ENCODE results near the gene DENND2A.

The DENND2A gene, protein sequence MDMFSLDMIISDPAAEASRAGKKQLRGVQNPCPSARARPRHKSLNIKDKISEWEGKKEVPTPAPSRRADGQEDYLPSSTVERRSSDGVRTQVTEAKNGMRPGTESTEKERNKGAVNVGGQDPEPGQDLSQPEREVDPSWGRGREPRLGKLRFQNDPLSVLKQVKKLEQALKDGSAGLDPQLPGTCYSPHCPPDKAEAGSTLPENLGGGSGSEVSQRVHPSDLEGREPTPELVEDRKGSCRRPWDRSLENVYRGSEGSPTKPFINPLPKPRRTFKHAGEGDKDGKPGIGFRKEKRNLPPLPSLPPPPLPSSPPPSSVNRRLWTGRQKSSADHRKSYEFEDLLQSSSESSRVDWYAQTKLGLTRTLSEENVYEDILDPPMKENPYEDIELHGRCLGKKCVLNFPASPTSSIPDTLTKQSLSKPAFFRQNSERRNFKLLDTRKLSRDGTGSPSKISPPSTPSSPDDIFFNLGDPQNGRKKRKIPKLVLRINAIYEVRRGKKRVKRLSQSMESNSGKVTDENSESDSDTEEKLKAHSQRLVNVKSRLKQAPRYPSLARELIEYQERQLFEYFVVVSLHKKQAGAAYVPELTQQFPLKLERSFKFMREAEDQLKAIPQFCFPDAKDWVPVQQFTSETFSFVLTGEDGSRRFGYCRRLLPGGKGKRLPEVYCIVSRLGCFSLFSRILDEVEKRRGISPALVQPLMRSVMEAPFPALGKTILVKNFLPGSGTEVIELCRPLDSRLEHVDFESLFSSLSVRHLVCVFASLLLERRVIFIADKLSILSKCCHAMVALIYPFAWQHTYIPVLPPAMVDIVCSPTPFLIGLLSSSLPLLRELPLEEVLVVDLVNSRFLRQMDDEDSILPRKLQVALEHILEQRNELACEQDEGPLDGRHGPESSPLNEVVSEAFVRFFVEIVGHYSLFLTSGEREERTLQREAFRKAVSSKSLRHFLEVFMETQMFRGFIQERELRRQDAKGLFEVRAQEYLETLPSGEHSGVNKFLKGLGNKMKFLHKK

DNA sequence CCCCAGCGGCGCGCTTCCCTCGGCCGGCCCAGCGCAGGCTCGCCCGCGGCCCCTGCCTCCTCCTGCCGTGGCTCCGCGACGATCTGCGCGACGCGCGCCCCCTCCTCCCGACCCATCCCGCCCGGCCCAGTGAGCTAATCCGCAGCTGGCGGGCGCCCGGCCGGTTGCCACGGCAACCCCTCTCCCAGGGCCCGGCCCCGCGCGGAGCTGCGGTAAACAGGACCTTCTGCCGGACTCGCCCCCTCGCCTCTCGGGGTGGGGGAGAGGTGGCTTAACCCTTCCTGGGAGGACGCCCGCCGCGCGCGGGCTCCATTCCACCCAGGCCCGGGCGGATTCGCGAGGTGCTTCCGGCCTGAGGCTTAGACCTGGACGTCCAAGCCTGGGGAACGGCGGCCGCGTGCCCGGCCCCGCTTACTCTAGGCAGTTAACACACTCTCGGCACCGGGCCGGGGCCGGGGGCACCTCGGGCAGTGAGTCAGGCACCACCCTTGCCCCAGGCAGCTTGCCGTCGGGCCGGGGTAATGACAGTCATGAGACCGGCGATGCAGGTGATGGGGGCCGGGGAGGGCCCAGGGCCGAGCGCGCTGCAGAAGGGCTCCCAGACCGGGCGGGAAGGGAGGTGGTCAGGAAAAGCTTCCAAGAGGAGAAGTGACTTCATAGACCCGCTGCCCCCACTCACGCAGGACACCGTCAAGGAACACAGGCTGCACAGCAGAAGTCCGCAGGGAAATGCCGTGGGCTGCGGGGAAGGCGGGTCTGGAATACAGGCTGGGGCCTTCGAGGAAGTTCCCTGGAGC lies at the start of gene DENND2A:
Gene DENND2A, minus strand, starts transcription at position 87 of the 797 bp plus-strand sequence. CDS start 38,416 bp downstream, outside the sequence.
- H3K4me3 ChIP-seq (ENCODE audit: low read length in 2 of 2) = peak within 1 kb of the TSS; percentile 79 to 81
- peak within 1 kb of the TSS; percentile 62 for H3K27ac ChIP-seq (ENCODE audit: low read length)
- no peaks in the 10 kb centered on the region for H3K27me3 ChIP-seq (ENCODE audit: control insufficient read depth in 1 of 2, insufficient read depth in 2 of 2, low read length in 2 of 2)
- H3K36me3 ChIP-seq (ENCODE audit: control insufficient read depth in 2 of 2, insufficient read depth in 2 of 2, low read length in 2 of 2) = no peaks in the 10 kb centered on the region
- H3K9ac ChIP-seq (ENCODE audit: low read length in 2 of 2) = peak within 1 kb of the TSS; percentile 42 to 63
- peaks cover 38% of the 10 kb centered on the region for H3K4me1 ChIP-seq (ENCODE audit: control insufficient read depth, insufficient read depth, low read length)
- no peaks in the 10 kb centered on the region for H3K9me3 ChIP-seq (ENCODE audit: control insufficient read depth in 2 of 2, low read length in 2 of 2)

DNA sequence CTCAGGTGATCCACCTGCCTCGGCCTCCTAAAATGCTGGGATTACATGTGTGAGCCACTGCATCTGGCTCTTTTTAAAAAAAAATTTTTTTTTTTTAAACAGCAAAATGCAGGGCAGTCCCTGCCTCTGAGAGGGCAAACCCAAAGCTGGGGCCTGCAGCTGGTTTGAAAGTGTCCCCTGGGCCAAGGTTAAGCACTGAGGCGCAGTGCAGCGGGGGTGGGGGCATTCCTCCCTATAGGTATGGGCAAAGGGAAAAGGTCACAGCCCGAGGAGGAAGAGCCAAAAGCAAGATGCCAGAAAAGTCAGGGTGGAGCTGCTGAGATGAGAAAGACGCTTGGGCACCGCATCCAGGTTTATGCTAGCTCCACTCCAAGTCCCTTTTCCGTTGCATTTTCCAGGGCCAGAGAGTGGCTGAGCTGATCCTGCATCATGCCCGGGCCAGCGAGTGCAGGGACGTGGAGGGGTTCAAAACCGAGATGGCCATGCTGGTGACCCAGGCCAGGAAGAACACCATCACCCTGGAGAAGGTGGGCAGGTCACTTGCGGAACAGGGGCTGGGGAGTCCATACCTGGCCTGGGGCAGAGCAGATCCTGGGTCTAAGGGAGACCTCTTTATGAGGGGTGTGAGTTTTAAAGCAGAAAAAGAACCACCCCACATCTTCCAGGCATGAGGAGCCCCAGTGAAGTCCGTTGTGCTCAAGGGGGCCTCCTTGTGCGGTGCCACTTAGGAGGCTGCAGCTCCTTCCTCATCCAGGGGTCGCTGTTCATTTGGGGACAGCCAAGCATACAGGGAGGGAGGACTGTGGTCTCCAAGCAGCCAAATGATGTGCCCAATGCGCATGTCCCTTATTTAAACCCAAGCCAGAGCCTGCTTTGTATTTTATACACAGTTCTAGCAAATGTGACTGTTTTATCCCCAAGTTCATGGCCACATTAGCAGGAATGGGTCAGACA lies 48.9 kb upstream of the DENND2A start:
- no peak overlapping the region for H3K9ac ChIP-seq (ENCODE audit: low read length in 2 of 2)
- H3K27ac ChIP-seq (ENCODE audit: low read length) = no peak overlapping the region
- peaks cover 14 to 25% of the 10 kb centered on the region in 2 donors for H3K36me3 ChIP-seq (ENCODE audit: control insufficient read depth in 2 of 2, insufficient read depth in 2 of 2, low read length in 2 of 2)
- no peaks in the 10 kb centered on the region for H3K4me1 ChIP-seq (ENCODE audit: control insufficient read depth, insufficient read depth, low read length)
- no peak overlapping the region for H3K4me3 ChIP-seq (ENCODE audit: low read length in 2 of 2)
- H3K27me3 ChIP-seq (ENCODE audit: control insufficient read depth in 1 of 2, insufficient read depth in 2 of 2, low read length in 2 of 2) = no peaks in the 10 kb centered on the region
- no peaks in the 10 kb centered on the region for H3K9me3 ChIP-seq (ENCODE audit: control insufficient read depth in 2 of 2, low read length in 2 of 2)

DNA sequence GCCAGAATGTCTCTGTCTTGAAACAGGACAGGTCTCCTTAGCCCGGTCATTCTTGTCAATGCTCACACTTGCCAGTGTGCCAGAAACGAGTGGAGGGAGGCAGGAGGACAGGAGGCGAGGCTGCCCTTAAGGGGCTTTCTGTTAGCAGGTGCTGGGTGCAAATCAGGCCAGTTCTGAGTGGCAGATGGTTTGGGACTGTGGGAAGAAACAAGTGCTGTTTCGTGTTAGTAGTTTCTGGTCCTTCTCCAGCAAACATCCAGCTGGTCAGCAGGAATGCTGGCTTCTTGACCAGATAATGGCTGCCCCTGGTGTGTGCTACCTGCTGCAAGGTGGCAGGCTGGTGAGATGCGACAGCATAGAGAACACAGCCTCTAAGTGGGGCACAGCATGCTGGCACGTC lies 47.7 kb upstream of the DENND2A start:
- Histone ChIP-seq H3K9ac (ENCODE audit: low read length in 2 of 2) (no peak overlapping the region), H3K27ac (ENCODE audit: low read length) (no peak overlapping the region), H3K4me3 (ENCODE audit: low read length in 2 of 2) (no peak overlapping the region), H3K9me3 (ENCODE audit: control insufficient read depth in 2 of 2, low read length in 2 of 2) (no peaks in the 10 kb centered on the region), H3K4me1 (ENCODE audit: control insufficient read depth, insufficient read depth, low read length) (no peaks in the 10 kb centered on the region), H3K36me3 (ENCODE audit: control insufficient read depth in 2 of 2, insufficient read depth in 2 of 2, low read length in 2 of 2) (peaks cover 17 to 31% of the 10 kb centered on the region in 2 donors), H3K27me3 (ENCODE audit: control insufficient read depth in 1 of 2, insufficient read depth in 2 of 2, low read length in 2 of 2) (no peaks in the 10 kb centered on the region)

DNA sequence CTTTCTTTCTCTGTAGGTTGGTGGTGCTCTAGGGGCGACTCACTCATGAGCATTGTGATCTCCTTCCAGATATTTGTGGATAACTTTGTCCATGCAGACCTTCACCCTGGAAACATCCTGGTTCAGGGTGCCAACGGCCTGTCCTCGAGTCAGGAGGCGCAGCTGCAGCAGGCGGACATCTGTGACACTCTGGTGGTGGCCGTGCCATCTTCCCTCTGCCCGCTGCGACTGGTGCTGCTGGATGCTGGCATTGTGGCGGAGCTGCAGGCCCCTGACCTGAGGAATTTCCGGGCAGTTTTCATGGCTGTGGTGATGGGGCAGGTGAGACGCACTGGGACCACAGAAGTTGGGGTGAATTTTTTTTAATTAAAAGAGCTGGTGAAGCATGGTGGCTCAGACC lies 46.3 kb upstream of the DENND2A start:
- peaks cover 21 to 37% of the 10 kb centered on the region in 2 donors for H3K36me3 ChIP-seq (ENCODE audit: control insufficient read depth in 2 of 2, insufficient read depth in 2 of 2, low read length in 2 of 2)
- no peaks in the 10 kb centered on the region for H3K9me3 ChIP-seq (ENCODE audit: control insufficient read depth in 2 of 2, low read length in 2 of 2)
- H3K27ac ChIP-seq (ENCODE audit: low read length) = no peak overlapping the region
- no peaks in the 10 kb centered on the region for H3K4me1 ChIP-seq (ENCODE audit: control insufficient read depth, insufficient read depth, low read length)
- H3K4me3 ChIP-seq (ENCODE audit: low read length in 2 of 2) = no peak overlapping the region
- H3K9ac ChIP-seq (ENCODE audit: low read length in 2 of 2) = no peak overlapping the region
- H3K27me3 ChIP-seq (ENCODE audit: control insufficient read depth in 1 of 2, insufficient read depth in 2 of 2, low read length in 2 of 2) = no peaks in the 10 kb centered on the region

DNA sequence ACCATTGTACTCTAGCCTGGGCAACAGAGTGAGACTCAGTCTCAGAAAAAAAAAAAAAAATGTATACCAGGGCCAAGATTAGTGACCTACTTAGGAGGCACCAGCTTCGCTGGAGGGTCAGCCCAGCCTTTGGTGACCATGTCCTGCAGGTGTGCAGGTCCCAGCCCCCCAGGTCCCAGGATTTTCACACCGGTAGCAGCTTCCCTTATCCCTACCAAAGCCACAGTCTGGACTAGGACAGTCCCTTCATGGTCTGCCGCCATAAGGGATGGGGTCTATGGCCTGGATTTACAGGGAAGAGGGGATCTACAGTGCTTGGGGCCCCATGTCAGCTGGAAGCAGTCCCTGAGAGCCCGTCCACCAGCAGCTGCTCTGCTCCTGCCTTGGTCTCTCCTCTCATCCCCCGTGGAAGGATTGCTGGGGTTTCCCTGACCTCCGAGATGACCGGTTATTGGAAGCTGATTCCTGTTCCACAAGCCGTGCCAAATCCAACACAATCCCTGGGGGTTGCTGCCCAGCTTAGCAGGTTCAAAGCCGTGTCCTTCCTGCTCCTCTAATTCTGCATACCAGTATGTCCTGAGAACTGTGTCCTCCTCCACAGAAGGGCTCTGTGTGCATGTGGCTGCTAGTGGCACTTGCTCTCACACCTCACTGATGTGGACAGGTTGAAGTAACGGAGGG lies 44.9 kb upstream of the DENND2A start:
- Histone ChIP-seq H3K4me3 (ENCODE audit: low read length in 2 of 2) (no peak overlapping the region), H3K27ac (ENCODE audit: low read length) (no peak overlapping the region), H3K9ac (ENCODE audit: low read length in 2 of 2) (no peak overlapping the region), H3K4me1 (ENCODE audit: control insufficient read depth, insufficient read depth, low read length) (no peaks in the 10 kb centered on the region), H3K27me3 (ENCODE audit: control insufficient read depth in 1 of 2, insufficient read depth in 2 of 2, low read length in 2 of 2) (no peaks in the 10 kb centered on the region), H3K9me3 (ENCODE audit: control insufficient read depth in 2 of 2, low read length in 2 of 2) (no peaks in the 10 kb centered on the region), H3K36me3 (ENCODE audit: control insufficient read depth in 2 of 2, insufficient read depth in 2 of 2, low read length in 2 of 2) (peaks cover 21 to 40% of the 10 kb centered on the region in 2 donors)

DNA sequence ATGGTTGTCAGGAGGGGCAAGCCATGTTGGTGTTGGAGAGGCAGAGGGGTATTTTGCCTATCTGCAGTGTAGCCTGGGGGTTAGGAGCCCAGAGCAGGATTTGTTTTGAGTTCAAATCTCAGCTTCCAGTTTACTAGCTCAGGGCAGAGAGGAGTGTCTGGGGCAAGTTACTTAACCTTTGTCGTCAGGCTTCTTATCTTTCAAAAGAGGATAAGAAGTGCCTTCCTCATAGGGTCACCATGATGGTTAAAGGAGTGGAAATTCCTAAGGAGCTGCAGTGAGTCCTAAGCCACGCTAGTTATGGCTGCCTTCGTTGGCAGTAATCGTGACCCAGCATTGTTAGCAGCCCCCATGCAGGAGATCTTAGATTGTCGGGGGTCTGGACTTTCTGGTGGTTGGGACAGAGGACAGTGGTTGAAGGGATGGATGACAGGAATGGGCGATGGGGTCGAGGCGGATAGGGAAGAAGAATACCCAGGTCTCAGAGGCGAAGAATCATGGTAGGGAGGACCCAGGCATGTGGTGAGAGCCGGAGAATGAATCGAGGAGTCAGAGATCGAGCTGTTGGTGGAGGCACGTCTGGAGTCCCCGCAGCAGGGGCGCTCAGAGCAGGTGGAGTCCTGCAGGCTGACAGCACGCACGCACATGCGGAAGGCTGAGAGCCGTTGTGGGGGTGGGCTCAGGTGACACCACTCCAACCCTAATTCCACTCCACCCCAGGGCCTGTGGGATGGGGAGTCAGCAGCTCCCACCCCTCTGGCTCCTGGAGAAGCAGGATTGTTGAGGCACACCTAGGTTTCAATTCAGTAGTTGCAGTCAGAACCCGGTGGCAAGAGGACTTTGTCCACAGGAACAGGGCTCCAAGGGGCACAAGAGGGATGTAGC lies 43.7 kb upstream of the DENND2A start:
- Histone ChIP-seq H3K9ac (ENCODE audit: low read length in 2 of 2) (no peak overlapping the region), H3K9me3 (ENCODE audit: control insufficient read depth in 2 of 2, low read length in 2 of 2) (no peaks in the 10 kb centered on the region), H3K27ac (ENCODE audit: low read length) (no peak overlapping the region), H3K36me3 (ENCODE audit: control insufficient read depth in 2 of 2, insufficient read depth in 2 of 2, low read length in 2 of 2) (peaks cover 15 to 34% of the 10 kb centered on the region in 2 donors), H3K4me1 (ENCODE audit: control insufficient read depth, insufficient read depth, low read length) (no peaks in the 10 kb centered on the region), H3K4me3 (ENCODE audit: low read length in 2 of 2) (no peak overlapping the region), H3K27me3 (ENCODE audit: control insufficient read depth in 1 of 2, insufficient read depth in 2 of 2, low read length in 2 of 2) (no peaks in the 10 kb centered on the region)

DNA sequence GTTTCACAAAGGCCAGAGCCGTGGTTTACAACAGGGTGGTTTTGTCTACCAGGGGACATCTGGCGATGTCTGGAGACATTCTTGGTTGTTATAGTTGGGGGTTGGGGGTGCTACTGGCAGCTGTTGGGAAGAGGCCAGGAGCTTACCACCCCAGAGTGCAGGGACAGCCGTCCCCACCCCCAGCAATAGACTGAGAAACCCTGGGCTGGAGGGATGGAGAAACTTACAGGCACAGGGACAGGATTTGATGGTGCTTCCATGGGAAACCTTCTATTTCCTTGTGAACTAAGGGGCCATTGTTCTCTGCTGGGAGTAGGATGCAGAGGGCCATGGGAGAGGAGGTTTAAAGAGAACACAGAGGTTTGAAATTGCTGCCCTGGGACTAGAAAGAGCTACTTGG lies 43.0 kb upstream of the DENND2A start:
- no peaks in the 10 kb centered on the region for H3K27me3 ChIP-seq (ENCODE audit: control insufficient read depth in 1 of 2, insufficient read depth in 2 of 2, low read length in 2 of 2)
- no peaks in the 10 kb centered on the region for H3K9me3 ChIP-seq (ENCODE audit: control insufficient read depth in 2 of 2, low read length in 2 of 2)
- no peaks in the 10 kb centered on the region for H3K4me1 ChIP-seq (ENCODE audit: control insufficient read depth, insufficient read depth, low read length)
- no peak overlapping the region for H3K27ac ChIP-seq (ENCODE audit: low read length)
- H3K9ac ChIP-seq (ENCODE audit: low read length in 2 of 2) = no peak overlapping the region
- H3K4me3 ChIP-seq (ENCODE audit: low read length in 2 of 2) = no peak overlapping the region
- H3K36me3 ChIP-seq (ENCODE audit: control insufficient read depth in 2 of 2, insufficient read depth in 2 of 2, low read length in 2 of 2) = peaks cover 19 to 38% of the 10 kb centered on the region in 2 donors

DNA sequence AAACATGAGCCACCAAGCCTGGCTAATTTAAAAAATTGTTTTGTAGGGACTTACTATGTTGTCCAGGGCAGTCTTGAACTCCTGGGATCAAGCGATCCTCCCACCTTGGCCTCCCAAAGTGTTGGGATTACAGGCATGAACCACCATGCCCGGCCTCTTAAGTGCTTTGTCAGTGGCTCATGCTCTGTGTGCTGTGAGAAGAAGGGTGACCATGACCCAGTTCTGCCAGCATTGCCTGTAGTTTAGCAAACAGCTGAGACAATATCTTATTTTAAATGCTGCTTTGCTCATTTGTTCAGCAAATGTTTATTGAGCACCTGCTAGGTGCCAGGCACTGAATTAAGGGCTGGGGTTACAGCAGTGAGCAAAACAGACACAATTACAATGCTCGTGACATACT lies 41.2 kb upstream of the DENND2A start:
- no peak overlapping the region for H3K9ac ChIP-seq (ENCODE audit: low read length in 2 of 2)
- no peak overlapping the region for H3K4me3 ChIP-seq (ENCODE audit: low read length in 2 of 2)
- no peaks in the 10 kb centered on the region for H3K9me3 ChIP-seq (ENCODE audit: control insufficient read depth in 2 of 2, low read length in 2 of 2)
- H3K36me3 ChIP-seq (ENCODE audit: control insufficient read depth in 2 of 2, insufficient read depth in 2 of 2, low read length in 2 of 2) = peaks cover 11 to 36% of the 10 kb centered on the region in 2 donors
- no peaks in the 10 kb centered on the region for H3K27me3 ChIP-seq (ENCODE audit: control insufficient read depth in 1 of 2, insufficient read depth in 2 of 2, low read length in 2 of 2)
- no peaks in the 10 kb centered on the region for H3K4me1 ChIP-seq (ENCODE audit: control insufficient read depth, insufficient read depth, low read length)
- no peak overlapping the region for H3K27ac ChIP-seq (ENCODE audit: low read length)
